ENCODE measurements around the gene STARD8.
A peak's percentile ranks its signal among the peaks of the same experiment; 100 is the strongest.
"Not testable (repeated sequence)": the region's sequence is repeated elsewhere in the genome, so short reads cannot be mapped to it uniquely, and the experiment has no call there.

The STARD8 gene

GRCh38 chrX:68671221-68671620 is 23.8 kb downstream of the STARD8 start:
- no peaks in the 10 kb centered on the region for H3K36me3 Mint-ChIP-seq
- no peak overlapping the region for H3K4me3 Mint-ChIP-seq
- ATAC-seq (ENCODE audit: low read depth) (no peak), DNase-seq (ENCODE audit: low spot score in 2 of 2) (no peak)
- H3K27me3 Mint-ChIP-seq, result peaks cover 5% of the 10 kb centered on the region
- H3K4me1 Mint-ChIP-seq, result no peaks in the 10 kb centered on the region
- H3K9me3 Mint-ChIP-seq, result no peaks in the 10 kb centered on the region
- no peak overlapping the region for H3K27ac Mint-ChIP-seq

GRCh38 chrX:68672581-68673318 is 25.3 kb downstream of the STARD8 start:
- Mint-ChIP-seq H3K36me3 (no peaks in the 10 kb centered on the region), H3K9me3 (no peaks in the 10 kb centered on the region), H3K27me3 (peaks cover 5% of the 10 kb centered on the region), H3K4me1 (no peaks in the 10 kb centered on the region), H3K27ac (no peak overlapping the region), H3K4me3 (no peak overlapping the region)
- ATAC-seq (ENCODE audit: low read depth), result no peak
- DNase-seq (ENCODE audit: low spot score in 2 of 2), result no peak

GRCh38 chrX:68675571-68675970 is 28.1 kb downstream of the STARD8 start:
- H3K9me3 Mint-ChIP-seq, result no peaks in the 10 kb centered on the region
- no peaks in the 10 kb centered on the region for H3K36me3 Mint-ChIP-seq
- H3K4me1 Mint-ChIP-seq, result no peaks in the 10 kb centered on the region
- no peak overlapping the region for H3K4me3 Mint-ChIP-seq
- H3K27ac Mint-ChIP-seq, result no peak overlapping the region
- H3K27me3 Mint-ChIP-seq, result peaks cover 2% of the 10 kb centered on the region
- no peak for DNase-seq (ENCODE audit: low spot score in 2 of 2)
- no peak for ATAC-seq (ENCODE audit: low read depth)

- Mint-ChIP-seq H3K27me3 (peaks cover 2% of the 10 kb centered on the region), H3K4me3 (no peak overlapping the region), H3K27ac (no peak overlapping the region), H3K36me3 (no peaks in the 10 kb centered on the region), H3K4me1 (no peaks in the 10 kb centered on the region), H3K9me3 (no peaks in the 10 kb centered on the region)
- DNase-seq (ENCODE audit: low spot score in 2 of 2) (no peak), ATAC-seq (ENCODE audit: low read depth) (no peak)
Measured at GRCh38 chrX:68676335-68676734, 28.9 kb downstream of the STARD8 start.

- ATAC-seq (ENCODE audit: low read depth) (no peak), DNase-seq (ENCODE audit: low spot score in 2 of 2) (no peak)
- Mint-ChIP-seq H3K4me3 (no peak overlapping the region), H3K27ac (no peak overlapping the region), H3K9me3 (no peaks in the 10 kb centered on the region), H3K36me3 (no peaks in the 10 kb centered on the region), H3K27me3 (peaks cover 2% of the 10 kb centered on the region), H3K4me1 (no peaks in the 10 kb centered on the region)
Measured at GRCh38 chrX:68677998-68678397, 30.5 kb downstream of the STARD8 start.

GRCh38 chrX:68681443-68681941 is 34.0 kb downstream of the STARD8 start:
- no peak for ATAC-seq (ENCODE audit: low read depth)
- H3K27me3 Mint-ChIP-seq, result peaks cover 11% of the 10 kb centered on the region
- no peaks in the 10 kb centered on the region for H3K36me3 Mint-ChIP-seq
- no peaks in the 10 kb centered on the region for H3K9me3 Mint-ChIP-seq
- H3K4me3 Mint-ChIP-seq, result no peak overlapping the region
- no peak overlapping the region for H3K27ac Mint-ChIP-seq
- peaks cover 5% of the 10 kb centered on the region for H3K4me1 Mint-ChIP-seq
- DNase-seq (ENCODE audit: low spot score in 2 of 2), result no peak

GRCh38 chrX:68682790-68683189 is 35.3 kb downstream of the STARD8 start:
- Mint-ChIP-seq H3K4me1 (peaks cover 10% of the 10 kb centered on the region), H3K27me3 (peaks cover 16% of the 10 kb centered on the region), H3K4me3 (no peak overlapping the region), H3K36me3 (no peaks in the 10 kb centered on the region), H3K27ac (no peak overlapping the region), H3K9me3 (no peaks in the 10 kb centered on the region)
- DNase-seq (ENCODE audit: low spot score in 2 of 2) (no peak), ATAC-seq (ENCODE audit: low read depth) (no peak)

GRCh38 chrX:68683580-68683979 is 36.1 kb downstream of the STARD8 start:
- DNase-seq (ENCODE audit: low spot score in 2 of 2) (no peak), ATAC-seq (ENCODE audit: low read depth) (no peak)
- Mint-ChIP-seq H3K27me3 (peaks cover 16% of the 10 kb centered on the region), H3K36me3 (no peaks in the 10 kb centered on the region), H3K27ac (no peak overlapping the region), H3K4me3 (no peak overlapping the region), H3K4me1 (peaks cover 10% of the 10 kb centered on the region), H3K9me3 (no peaks in the 10 kb centered on the region)

GRCh38 chrX:68684291-68684918 is 36.9 kb downstream of the STARD8 start:
- DNase-seq (ENCODE audit: low spot score in 2 of 2), result no peak
- Mint-ChIP-seq H3K4me3 (no peak overlapping the region), H3K4me1 (peaks cover 10% of the 10 kb centered on the region), H3K27ac (no peak overlapping the region), H3K27me3 (peaks cover 16% of the 10 kb centered on the region), H3K9me3 (no peaks in the 10 kb centered on the region), H3K36me3 (no peaks in the 10 kb centered on the region)
- no peak for ATAC-seq (ENCODE audit: low read depth)

- DNase-seq (ENCODE audit: low spot score in 2 of 2), result no peak
- Mint-ChIP-seq H3K4me1 (peaks cover 10% of the 10 kb centered on the region), H3K27ac (no peak overlapping the region), H3K27me3 (peaks cover 16% of the 10 kb centered on the region), H3K4me3 (no peak overlapping the region), H3K9me3 (no peaks in the 10 kb centered on the region), H3K36me3 (no peaks in the 10 kb centered on the region)
- ATAC-seq (ENCODE audit: low read depth), result no peak
Measured at GRCh38 chrX:68684919-68685304, 37.4 kb downstream of the STARD8 start.

- no peak for ATAC-seq (ENCODE audit: low read depth)
- H3K4me1 Mint-ChIP-seq, result peaks cover 10% of the 10 kb centered on the region
- H3K36me3 Mint-ChIP-seq, result no peaks in the 10 kb centered on the region
- H3K27ac Mint-ChIP-seq, result no peak overlapping the region
- H3K9me3 Mint-ChIP-seq, result no peaks in the 10 kb centered on the region
- peaks cover 16% of the 10 kb centered on the region for H3K27me3 Mint-ChIP-seq
- no peak for DNase-seq (ENCODE audit: low spot score in 2 of 2)
- H3K4me3 Mint-ChIP-seq, result peak overlapping the region; percentile 55
Measured at GRCh38 chrX:68685685-68686084, 38.2 kb downstream of the STARD8 start.

GRCh38 chrX:68686097-68686977 is 38.9 kb downstream of the STARD8 start:
- peak overlapping the region; percentile 61 for H3K4me3 Mint-ChIP-seq
- H3K27me3 Mint-ChIP-seq, result peaks cover 16% of the 10 kb centered on the region
- no peak for DNase-seq (ENCODE audit: low spot score in 2 of 2)
- H3K27ac Mint-ChIP-seq, result no peak overlapping the region
- H3K36me3 Mint-ChIP-seq, result no peaks in the 10 kb centered on the region
- ATAC-seq (ENCODE audit: low read depth), result peak; percentile 27
- H3K4me1 Mint-ChIP-seq, result peaks cover 10% of the 10 kb centered on the region
- H3K9me3 Mint-ChIP-seq, result no peaks in the 10 kb centered on the region

- ATAC-seq (ENCODE audit: low read depth); DNase-seq (ENCODE audit: low spot score in 2 of 2); H3K27ac Mint-ChIP-seq; H3K4me3 Mint-ChIP-seq; H3K36me3 Mint-ChIP-seq; H3K9me3 Mint-ChIP-seq; H3K4me1 Mint-ChIP-seq: not testable (repeated sequence)
- H3K27me3 Mint-ChIP-seq, result peaks cover 15% of the 10 kb centered on the region
Measured at GRCh38 chrX:68688931-68689330, 41.5 kb downstream of the STARD8 start.

GRCh38 chrX:68690936-68691501 is 43.6 kb downstream of the STARD8 start:
- no peak overlapping the region for H3K4me3 Mint-ChIP-seq

More at GRCh38 chrX:68690936-68691501, 43.6 kb downstream of the STARD8 start:
- H3K27me3 Mint-ChIP-seq, result peaks cover 10% of the 10 kb centered on the region
- DNase-seq (ENCODE audit: low spot score in 2 of 2) (no peak), ATAC-seq (ENCODE audit: low read depth) (no peak)
- peaks cover 5% of the 10 kb centered on the region for H3K4me1 Mint-ChIP-seq
- H3K36me3 Mint-ChIP-seq, result no peaks in the 10 kb centered on the region
- H3K27ac Mint-ChIP-seq, result no peak overlapping the region
- no peaks in the 10 kb centered on the region for H3K9me3 Mint-ChIP-seq

Measured in memory B cell (primary cell).